Smooth muscle cell of the umbilical artery (primary cell): ENCODE data around the gene ARHGAP29. TPM values are rescaled to one million over a fixed set of nuclear protein-coding genes. Genes with fewer than 3 reads are reported as not detected.

Experiments
- total RNA-seq: library from RNA; depleted of rRNA; stranded (reverse); fragments of >200 nt; gene quantifications from 2 replicates; pipeline ENCODE4 v1.2.3, GENCODE V29; 2014

Gene ARHGAP29, protein sequence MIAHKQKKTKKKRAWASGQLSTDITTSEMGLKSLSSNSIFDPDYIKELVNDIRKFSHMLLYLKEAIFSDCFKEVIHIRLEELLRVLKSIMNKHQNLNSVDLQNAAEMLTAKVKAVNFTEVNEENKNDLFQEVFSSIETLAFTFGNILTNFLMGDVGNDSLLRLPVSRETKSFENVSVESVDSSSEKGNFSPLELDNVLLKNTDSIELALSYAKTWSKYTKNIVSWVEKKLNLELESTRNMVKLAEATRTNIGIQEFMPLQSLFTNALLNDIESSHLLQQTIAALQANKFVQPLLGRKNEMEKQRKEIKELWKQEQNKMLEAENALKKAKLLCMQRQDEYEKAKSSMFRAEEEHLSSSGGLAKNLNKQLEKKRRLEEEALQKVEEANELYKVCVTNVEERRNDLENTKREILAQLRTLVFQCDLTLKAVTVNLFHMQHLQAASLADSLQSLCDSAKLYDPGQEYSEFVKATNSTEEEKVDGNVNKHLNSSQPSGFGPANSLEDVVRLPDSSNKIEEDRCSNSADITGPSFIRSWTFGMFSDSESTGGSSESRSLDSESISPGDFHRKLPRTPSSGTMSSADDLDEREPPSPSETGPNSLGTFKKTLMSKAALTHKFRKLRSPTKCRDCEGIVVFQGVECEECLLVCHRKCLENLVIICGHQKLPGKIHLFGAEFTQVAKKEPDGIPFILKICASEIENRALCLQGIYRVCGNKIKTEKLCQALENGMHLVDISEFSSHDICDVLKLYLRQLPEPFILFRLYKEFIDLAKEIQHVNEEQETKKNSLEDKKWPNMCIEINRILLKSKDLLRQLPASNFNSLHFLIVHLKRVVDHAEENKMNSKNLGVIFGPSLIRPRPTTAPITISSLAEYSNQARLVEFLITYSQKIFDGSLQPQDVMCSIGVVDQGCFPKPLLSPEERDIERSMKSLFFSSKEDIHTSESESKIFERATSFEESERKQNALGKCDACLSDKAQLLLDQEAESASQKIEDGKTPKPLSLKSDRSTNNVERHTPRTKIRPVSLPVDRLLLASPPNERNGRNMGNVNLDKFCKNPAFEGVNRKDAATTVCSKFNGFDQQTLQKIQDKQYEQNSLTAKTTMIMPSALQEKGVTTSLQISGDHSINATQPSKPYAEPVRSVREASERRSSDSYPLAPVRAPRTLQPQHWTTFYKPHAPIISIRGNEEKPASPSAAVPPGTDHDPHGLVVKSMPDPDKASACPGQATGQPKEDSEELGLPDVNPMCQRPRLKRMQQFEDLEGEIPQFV
- 7.7 and 40.0 TPM in 2 replicates for total RNA-seq

DNA sequence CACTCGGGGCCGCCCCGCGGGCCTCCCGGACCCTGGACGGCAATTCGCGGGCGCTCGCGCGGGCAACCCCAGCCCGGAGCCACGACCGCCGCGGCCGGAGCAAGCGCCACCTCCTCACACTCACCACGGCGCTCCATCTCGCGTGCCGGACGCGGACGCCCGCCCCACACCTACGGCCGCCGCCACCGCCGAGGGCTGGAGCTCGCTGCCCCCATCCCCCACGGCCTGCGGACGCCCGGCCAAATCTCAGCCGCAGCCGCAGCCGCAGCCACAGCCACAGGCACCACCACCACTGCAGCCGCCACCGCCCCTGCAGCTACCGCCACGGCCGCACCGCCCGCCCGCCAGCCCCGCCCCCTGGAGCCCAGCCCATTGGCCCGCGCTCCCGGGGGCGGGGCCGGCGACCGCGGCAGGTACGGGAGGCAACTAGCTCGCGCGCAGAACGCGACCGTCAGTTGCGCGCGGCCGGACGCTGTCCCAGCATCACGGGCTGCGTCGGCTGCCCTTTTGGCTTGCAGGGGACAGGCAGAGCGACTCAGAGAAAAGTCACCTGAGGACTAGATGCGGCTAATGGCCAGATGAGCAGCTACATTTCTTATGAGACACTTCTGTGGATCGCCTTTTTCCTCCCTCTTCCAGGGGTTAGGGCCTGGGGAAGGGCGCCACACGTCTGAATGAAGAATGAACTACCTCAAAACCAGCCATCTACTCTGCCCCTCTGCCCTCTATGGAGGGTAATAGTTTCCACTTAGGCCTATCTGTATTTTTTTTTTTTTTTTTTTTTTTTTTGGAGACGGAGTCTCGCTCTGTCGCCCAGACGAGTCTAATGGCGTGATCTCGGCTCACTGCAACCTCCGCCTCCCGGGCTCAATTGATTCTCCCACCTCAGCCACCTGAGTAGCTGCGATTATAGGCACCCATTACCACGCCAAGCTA is at the start of gene ARHGAP29:
Gene ARHGAP29 (minus strand): TSS at position 294 of the 936 bp plus-strand sequence. CDS start 5,973 bp downstream, outside the sequence.

Other genes starting within 250 kb of the ARHGAP29 start
- 0.30 and 0.51 TPM in 2 replicates for gene ABCA4, start 116.4 kb downstream of the ARHGAP29 start, total RNA-seq
- 54.5 and 54.6 TPM in 2 replicates for gene ABCD3, start 180.8 kb upstream of the ARHGAP29 start, total RNA-seq